NCI-H2029 (cell line): ENCODE data around the gene ZNHIT2.
"Not testable (repeated sequence)": the region's sequence is repeated elsewhere in the genome, so short reads cannot be mapped to it uniquely, and the experiment has no call there.

Experiments used
- DNase-seq: peaks from one replicate; lab custom pipeline; 2025; lab: John Stamatoyannopoulos, UW

Gene ZNHIT2

GRCh38 chr11:65119670-65119995 lies 2.1 kb upstream of the ZNHIT2 start:
- no peak for DNase-seq

DNA sequence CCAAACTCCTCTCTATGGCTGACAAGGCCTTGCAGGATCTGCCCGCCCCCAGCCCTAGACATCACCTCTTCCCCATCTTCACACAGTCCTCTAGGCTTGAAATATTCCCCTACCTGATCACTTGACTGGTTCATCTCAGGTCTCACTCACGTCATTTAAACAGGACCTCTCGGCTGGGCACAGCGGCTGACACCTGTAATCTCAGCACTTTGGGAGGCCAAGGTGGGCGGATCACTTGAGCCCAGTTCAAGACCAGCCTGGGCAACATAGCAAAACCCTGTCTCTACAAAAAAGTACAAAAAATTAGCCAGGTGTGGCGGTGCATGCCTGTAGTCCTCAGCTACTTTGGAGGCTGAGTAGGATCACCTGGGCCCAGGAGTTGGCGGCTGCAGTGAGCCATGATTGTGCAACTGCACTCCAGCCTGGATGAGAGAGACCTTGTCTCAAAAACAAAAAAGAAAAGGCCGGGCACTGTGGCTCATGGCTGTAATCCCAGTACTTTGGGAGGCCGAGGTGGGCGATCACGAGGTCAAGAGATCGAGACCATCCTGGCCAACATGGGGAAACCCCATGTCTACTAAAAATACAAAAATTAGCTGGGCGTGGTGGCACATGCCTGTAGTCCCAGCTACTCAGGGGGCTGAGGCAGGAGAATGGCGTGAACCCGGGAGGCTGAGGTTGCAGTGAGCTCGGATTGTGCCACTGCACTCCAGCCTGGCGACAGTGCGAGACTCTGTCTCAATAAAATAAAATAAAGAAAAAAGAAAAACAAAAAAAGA lies 1.6 kb upstream of the ZNHIT2 start:
- DNase-seq: not testable (repeated sequence)

DNA sequence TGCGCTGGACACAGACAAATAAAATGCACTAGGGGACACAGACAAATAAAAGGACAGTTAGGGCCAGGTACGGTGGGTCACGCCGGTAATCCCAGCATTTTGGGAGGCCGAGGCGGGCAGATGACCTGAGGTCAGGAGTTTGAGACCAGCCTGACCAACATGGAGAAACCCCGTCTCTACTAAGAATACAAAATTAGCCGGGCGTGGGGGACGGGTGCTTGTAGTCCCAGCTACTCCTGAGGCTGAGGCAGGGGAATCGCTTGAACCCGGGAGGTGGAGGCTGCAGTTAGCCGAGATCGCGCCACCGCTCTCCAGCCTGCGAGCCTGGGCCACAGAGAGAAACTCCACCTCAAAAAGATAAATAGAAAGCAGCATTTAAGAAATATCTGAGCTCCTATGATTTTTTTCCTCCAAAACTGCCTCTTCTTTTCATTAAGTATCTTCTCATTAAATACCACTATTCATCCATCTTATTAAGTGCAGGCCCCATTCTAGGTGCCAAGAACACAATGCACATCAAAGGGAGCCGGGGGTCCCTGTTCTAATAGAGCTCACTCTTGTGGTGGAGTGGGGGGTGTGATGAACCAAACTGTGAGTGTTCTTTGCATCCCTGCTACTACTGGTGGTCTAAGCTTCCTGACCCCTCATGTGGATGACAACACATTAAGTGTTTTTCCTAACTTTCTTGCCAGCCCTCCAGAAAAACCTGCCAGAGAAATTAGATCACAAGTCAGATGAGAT lies 766 bp upstream of the ZNHIT2 start:
- DNase-seq: no peak

DNA sequence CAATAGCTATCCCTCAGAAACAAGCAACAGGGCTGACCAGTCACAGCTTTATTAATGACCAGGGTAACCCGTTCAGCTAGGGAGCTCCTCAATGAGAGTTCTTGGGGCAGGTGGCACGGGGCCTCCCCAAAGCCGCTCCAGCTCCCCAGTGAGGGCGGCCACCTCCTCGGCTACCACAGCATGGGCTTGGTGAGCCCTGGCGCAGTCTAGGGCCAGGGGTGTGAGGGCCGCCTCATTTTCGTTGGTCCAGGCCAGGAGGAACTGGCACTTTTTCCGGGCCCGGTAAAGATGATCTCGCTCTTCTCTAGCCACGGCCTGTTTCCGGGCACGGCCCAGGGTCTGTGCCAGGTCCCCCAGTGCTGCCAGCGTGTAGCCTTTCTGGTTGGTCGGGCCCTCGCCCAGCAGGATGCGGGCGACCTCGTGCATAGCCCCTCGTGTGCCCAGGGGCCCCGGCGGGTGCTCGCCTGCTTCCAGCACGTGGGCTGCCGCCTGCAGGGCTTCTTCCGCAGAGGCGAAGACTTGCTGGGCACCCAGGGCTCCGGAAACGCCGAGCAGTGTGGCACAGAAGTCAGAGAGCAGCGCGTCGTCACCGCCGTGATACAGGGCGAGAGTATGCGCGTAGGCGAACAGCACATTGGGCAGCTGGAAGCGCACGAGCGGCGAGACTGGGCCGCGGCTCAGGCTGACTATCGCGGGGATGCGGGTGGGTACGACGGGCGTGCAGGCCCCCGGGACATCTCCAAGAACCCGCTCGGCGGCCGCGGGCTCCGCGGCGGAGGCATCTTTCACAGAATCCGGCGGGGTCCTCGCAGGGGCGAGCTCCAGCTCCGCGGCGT lies 913 bp downstream of the ZNHIT2 start:
- peak; percentile 53 for DNase-seq

DNA sequence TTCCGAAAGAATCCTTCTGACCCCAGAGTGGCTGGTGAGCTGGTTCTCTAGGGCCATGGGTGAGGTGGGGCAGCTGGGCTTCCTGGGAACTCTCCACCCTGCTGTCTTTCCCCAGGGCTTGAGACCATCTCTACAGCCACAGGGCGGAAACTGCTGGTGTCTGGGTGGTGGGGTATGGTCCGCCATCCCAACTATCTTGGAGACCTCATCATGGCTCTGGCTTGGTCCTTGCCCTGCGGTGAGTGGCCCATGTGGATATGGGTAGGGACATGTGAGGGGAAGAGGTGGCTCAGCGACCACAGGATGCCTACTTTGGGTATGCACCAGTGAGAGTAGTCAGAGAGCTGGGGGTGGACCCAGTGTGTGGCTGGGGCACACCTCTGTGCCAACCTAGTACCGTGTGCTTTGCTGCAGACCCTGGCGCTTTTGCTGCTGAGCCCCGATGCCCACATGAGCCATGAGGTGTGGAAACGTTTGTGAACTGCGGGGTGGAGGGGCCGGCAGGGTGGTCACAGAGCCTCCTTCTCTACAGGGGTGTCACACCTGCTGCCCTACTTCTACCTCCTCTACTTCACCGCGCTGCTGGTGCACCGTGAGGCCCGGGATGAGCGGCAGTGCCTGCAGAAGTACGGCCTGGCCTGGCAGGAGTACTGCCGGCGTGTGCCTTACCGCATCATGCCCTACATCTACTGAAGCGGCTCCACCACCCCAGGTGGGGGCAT lies 2.0 kb downstream of the ZNHIT2 start:
- DNase-seq: no peak

- DNase-seq: no peak
These were observed 2.8 kb downstream of the ZNHIT2 start for GRCh38 chr11:65114538-65115171.

DNA sequence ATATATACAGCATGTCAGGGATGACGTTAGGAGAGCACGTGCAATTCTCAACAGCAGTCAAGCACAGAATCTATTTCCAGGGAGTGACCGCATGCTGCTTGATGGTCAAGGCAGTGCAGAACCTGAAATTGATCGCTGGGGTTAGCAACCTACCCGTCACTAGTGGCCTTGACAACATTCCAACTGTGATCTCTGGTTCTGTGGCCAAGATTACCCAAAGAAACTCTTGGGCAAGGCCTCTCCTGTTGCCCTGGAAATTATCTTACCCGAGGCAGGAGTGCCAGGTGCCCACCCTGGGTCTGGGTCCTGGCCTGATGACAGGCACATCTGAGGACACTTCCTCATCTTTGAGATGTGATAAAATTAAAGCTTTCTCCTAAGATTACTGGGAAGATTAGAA lies 3.7 kb downstream of the ZNHIT2 start:
- no peak for DNase-seq

GRCh38 chr11:65113361-65113756 lies 4.1 kb downstream of the ZNHIT2 start:
- DNase-seq: peak; percentile 8

- peak; percentile 16 for DNase-seq
These were observed 4.7 kb downstream of the ZNHIT2 start for GRCh38 chr11:65112546-65113360.

GRCh38 chr11:65111744-65112545 lies 5.6 kb downstream of the ZNHIT2 start, which contains the start of gene TM7SF2:
Gene TM7SF2 (plus strand): TSS chr11:65111872. CDS start chr11:65112016, 144 bp downstream.
- DNase-seq: peak; percentile 97

- no peak for DNase-seq
These were observed 6.2 kb downstream of the ZNHIT2 start for GRCh38 chr11:65111159-65111743.

GRCh38 chr11:65110354-65110861 lies 7.1 kb downstream of the ZNHIT2 start:
- DNase-seq: peak; percentile 64

DNA sequence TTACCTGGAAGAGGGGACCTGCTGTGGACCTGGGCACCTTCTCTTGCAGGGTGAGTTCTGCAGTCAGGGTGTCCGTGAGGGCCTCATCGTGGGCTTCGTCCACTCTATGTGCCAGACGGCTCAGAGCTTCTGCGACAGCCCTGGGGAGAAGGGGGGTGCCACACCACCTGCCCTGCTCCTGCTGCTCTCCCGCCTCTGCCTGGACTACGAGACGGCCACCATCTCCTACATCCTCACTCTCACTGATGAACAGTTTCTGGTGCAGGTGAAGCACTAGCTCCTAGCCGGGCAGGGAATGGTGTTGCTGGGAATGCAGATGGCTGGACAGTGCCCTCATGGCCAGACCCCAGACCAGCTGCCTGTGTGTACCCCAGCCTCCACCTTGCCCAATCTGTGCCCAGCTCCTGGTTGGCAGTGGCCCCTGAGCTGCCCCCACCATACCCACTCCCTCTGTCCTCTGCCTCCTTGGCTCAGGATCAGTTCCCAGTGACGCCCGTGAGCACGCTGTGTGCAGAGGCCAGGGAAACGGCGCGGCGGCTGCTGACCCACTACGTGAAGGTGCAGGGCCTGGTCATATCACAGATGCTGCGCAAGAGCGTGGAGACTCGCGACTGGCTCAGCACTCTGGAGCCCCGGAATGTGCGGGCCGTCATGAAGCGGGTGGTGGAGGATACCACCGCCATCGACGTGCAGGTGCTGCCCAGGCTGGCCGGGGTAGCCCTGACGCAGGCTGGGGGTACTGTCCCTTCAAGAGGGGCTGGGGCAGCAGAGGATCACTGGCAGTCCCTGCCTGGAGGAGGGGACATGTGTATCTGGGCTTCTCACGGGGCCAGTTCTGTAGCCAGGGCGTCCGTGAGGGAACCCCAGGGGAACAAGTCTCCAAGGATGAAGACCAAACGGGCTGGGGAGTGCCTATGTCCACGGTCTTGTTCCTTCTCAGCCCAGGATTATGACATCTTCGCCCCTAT lies 8.0 kb downstream of the ZNHIT2 start:
- no peak for DNase-seq

DNA sequence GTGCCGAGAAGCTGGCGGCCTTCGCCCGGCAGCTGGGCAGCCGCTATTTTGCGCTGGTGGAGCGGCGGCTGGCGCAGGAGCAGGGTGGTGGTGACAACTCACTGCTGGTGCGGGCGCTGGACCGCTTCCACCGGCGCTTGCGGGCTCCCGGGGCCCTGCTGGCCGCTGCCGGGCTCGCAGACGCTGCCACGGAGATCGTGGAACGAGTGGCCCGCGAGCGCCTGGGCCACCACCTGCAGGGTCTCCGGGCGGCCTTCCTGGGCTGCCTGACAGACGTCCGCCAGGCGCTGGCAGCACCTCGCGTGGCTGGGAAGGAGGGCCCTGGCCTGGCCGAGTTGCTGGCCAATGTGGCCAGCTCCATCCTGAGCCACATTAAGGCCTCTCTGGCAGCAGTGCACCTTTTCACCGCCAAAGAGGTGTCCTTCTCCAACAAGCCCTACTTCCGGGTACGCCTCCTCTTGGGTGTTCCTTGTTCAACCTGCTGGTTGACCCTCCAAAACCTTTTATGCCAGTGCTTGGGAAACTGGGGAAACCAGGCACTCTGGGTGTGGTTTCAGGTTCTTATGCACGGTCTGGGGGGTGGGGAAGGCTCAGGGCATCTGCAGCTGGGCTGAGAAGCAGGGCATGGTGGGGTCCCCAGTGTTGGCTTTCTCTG lies 8.9 kb downstream of the ZNHIT2 start:
- DNase-seq: no peak

DNA sequence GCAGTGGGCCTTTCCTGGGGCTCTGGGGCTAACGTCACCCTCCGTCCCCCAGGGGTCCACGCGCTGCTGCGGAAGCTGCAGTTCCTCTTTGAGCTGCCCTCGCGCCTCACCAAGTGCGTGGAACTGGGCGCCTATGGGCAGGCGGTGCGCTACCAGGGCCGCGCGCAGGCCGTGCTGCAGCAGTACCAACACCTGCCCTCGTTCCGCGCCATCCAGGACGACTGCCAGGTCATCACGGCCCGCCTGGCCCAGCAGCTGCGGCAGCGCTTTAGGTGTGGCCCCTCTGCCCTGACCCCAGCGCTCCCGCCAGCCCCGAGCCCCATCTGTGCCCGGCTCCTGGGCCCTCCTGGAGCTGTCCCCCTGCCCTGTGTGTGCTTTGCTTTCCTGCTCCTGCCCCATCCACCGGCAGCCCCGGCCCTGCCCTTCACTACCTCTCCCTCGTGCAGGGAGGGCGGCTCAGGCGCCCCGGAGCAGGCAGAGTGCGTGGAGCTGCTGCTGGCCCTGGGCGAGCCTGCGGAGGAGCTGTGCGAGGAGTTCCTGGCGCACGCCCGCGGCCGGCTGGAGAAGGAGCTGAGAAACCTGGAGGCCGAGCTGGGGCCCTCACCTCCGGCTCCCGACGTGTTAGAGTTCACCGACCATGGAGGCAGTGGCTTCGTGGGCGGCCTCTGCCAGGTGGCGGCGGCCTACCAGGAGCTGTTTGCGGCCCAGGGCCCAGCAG lies 9.6 kb downstream of the ZNHIT2 start:
- no peak for DNase-seq

- DNase-seq: no peak
These were observed 10.4 kb downstream of the ZNHIT2 start for GRCh38 chr11:65107078-65107477.

DNA sequence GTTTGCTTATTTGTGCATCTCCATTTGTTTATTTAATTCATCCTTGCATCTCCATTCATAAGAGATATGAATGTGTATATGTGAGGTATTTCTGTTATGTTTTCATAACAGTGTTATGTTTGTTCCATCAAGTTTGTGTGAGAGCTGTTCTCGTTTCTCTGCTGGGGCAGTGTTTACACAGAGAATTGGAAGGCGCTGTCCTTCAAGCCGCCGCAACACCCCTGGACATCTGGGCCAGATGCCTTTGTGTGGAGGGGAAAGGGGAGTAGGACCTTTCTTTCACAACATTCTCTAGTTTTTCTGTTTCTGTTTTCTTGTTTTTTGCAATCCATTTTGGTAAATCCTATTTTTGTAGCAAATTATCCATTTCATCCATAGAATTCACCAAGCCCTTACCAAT lies 12.9 kb downstream of the ZNHIT2 start:
- DNase-seq: no peak
